Cardiac muscle cell (in vitro differentiated cells and primary cell): ENCODE data around the gene SHISA3. TPM values are rescaled to one million over a fixed set of nuclear protein-coding genes. Genes with fewer than 3 reads are reported as not detected.
A peak's percentile ranks its signal among the peaks of the same experiment; 100 is the strongest.

Experiments used
- DNase-seq, 2 donors: peaks; one replicate each; pipeline versions ENCODE4 v3.0.0 to v3.0.0-alpha.2; 2010 to 2017; ENCODE audit warnings: low read depth in 1 of 2, low spot score in 1 of 2
- H3K27ac ChIP-seq: fragments of 200-600 bp; sonication (generic); 2 replicates; pipeline ENCODE4 v1.5.1; 2016
- H3K27me3 ChIP-seq: fragments of 200-600 bp; sonication (generic); 2 replicates; pipeline ENCODE4 v1.6.0; 2016; ENCODE audit warnings: control low read depth
- H3K36me3 ChIP-seq: fragments of 200-600 bp; sonication (generic); 2 replicates; pipeline ENCODE4 v1.5.1; 2016; ENCODE audit warnings: control low read depth
- H3K4me1 ChIP-seq: fragments of 200-600 bp; sonication (generic); 2 replicates; pipeline ENCODE4 v1.8.1; 2017; ENCODE audit warnings: low read depth, mild to moderate bottlenecking, mixed run types
- H3K4me3 ChIP-seq: fragments of 200-600 bp; sonication (generic); 2 replicates; pipeline ENCODE4 v1.5.1; 2016; ENCODE audit warnings: mild to moderate bottlenecking
- H3K9me3 ChIP-seq: fragments of 200-600 bp; sonication (generic); 2 replicates; pipeline ENCODE4 v1.5.1; 2017; ENCODE audit warnings: low read depth, mild to moderate bottlenecking, control low read depth
- polyA plus RNA-seq: library from polyadenylated mRNA; unstranded; fragments of >200 nt; fragmentation: Nextera tagmentation; extraction: Ambion mirVana; gene quantifications from 2 replicates; pipeline ENCODE4 v1.2.1, GENCODE V29; 2016
- total RNA-seq: library from RNA; depleted of rRNA; stranded (reverse); fragments of >200 nt; gene quantifications from 2 replicates; pipeline ENCODE4 v1.2.3, GENCODE V29; 2016
- TF ChIP-seq, protein P1 (sequence below): IDR thresholded peaks from 2 replicates; pipeline ENCODE4 v1.5.1; 2012; ENCODE audit warnings: low read depth, mild to moderate bottlenecking, low read length

The SHISA3 gene
- total and polyA plus RNA-seq, 2 experiments from 2014 or later: 12.7 to 13.3 TPM

GRCh38 chr4:42377497-42377896 lies 19.8 kb upstream of the SHISA3 start:
- H3K4me3 ChIP-seq: no peak overlapping the region
- TF ChIP-seq, protein P1, sequence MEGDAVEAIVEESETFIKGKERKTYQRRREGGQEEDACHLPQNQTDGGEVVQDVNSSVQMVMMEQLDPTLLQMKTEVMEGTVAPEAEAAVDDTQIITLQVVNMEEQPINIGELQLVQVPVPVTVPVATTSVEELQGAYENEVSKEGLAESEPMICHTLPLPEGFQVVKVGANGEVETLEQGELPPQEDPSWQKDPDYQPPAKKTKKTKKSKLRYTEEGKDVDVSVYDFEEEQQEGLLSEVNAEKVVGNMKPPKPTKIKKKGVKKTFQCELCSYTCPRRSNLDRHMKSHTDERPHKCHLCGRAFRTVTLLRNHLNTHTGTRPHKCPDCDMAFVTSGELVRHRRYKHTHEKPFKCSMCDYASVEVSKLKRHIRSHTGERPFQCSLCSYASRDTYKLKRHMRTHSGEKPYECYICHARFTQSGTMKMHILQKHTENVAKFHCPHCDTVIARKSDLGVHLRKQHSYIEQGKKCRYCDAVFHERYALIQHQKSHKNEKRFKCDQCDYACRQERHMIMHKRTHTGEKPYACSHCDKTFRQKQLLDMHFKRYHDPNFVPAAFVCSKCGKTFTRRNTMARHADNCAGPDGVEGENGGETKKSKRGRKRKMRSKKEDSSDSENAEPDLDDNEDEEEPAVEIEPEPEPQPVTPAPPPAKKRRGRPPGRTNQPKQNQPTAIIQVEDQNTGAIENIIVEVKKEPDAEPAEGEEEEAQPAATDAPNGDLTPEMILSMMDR: no peak
- H3K4me1 ChIP-seq: no peaks in the 10 kb centered on the region
- DNase-seq: no peak
- no peak overlapping the region for H3K27ac ChIP-seq
- H3K36me3 ChIP-seq: no peaks in the 10 kb centered on the region
- no peaks in the 10 kb centered on the region for H3K9me3 ChIP-seq
- no peaks in the 10 kb centered on the region for H3K27me3 ChIP-seq

- H3K4me1 ChIP-seq: no peaks in the 10 kb centered on the region
- H3K27me3 ChIP-seq: peaks cover 3% of the 10 kb centered on the region
- DNase-seq: no peak
- H3K36me3 ChIP-seq: no peaks in the 10 kb centered on the region
- H3K9me3 ChIP-seq: no peaks in the 10 kb centered on the region
- H3K4me3 ChIP-seq: no peak overlapping the region
- no peak overlapping the region for H3K27ac ChIP-seq
- TF ChIP-seq, protein P1: no peak
These were observed 15.6 kb upstream of the SHISA3 start for GRCh38 chr4:42381666-42382065.

GRCh38 chr4:42385516-42385915 lies 11.8 kb upstream of the SHISA3 start:
- H3K27me3 ChIP-seq: peaks cover 8% of the 10 kb centered on the region
- no peak overlapping the region for H3K27ac ChIP-seq
- TF ChIP-seq, protein P1: no peak
- H3K4me1 ChIP-seq: no peaks in the 10 kb centered on the region
- no peak overlapping the region for H3K4me3 ChIP-seq
- H3K9me3 ChIP-seq: no peaks in the 10 kb centered on the region
- DNase-seq: peak in 1 of 2 donors; percentile 23
- H3K36me3 ChIP-seq: no peaks in the 10 kb centered on the region

DNA sequence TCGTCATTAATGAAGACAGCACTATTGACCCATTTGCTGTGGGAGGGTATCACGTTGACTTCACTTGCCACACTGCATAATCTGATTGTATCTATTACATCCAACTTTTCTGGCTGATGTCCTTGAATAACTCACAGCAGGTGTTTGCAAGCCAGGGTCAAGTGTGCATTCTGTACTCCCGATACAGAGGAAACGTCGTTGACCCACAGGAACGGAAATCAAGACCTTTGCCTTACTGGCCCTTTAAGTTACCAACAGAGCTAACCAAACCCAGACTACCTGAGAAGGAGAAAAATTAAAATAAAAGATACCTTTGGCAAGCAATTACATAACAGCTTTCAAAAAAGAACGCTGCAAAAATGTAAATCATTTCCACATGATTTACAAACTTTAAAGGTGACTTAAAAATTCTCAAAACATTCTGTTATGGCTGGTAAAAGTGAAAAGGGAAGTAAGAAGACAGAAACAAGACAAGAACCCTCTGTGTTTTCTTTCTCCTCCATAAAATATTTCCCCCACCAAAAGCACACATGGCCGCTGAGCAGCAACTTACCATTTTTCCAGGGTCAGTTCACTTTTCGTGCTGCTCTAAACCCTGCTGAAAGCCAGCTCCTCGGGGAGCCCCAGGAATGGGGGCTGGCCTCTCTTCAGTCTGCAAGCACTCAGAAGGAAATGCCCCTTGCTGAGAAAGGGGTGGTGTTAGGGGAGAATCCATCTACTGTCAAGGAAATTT lies 6.5 kb upstream of the SHISA3 start:
- Histone ChIP-seq H3K4me1 (peaks cover 20% of the 10 kb centered on the region), H3K27ac (no peak overlapping the region), H3K9me3 (no peaks in the 10 kb centered on the region), H3K27me3 (peaks cover 33% of the 10 kb centered on the region), H3K36me3 (no peaks in the 10 kb centered on the region), H3K4me3 (no peak overlapping the region)
- DNase-seq: no peak
- TF ChIP-seq, protein P1: no peak

DNA sequence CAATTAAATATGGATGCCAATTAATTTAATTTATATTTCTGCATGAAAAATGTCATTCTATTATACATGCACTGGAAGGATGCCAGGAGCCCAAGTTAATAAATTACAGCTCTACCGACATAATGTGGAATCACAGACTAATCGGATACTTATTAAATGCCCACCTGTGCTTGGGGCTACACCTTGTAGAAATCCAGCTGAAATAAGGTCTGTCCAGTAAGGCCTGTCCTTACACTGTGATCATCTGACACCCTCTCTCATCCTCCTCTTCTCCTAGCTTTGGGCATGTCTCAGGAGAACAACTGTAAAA lies 6.0 kb upstream of the SHISA3 start:
- Histone ChIP-seq H3K9me3 (no peaks in the 10 kb centered on the region), H3K27me3 (peaks cover 35% of the 10 kb centered on the region), H3K4me3 (no peak overlapping the region), H3K27ac (no peak overlapping the region), H3K4me1 (peaks cover 21% of the 10 kb centered on the region), H3K36me3 (no peaks in the 10 kb centered on the region)
- no peak for DNase-seq
- TF ChIP-seq, protein P1: no peak
